ENCODE measurements around the gene MGARP.

The MGARP gene

DNA sequence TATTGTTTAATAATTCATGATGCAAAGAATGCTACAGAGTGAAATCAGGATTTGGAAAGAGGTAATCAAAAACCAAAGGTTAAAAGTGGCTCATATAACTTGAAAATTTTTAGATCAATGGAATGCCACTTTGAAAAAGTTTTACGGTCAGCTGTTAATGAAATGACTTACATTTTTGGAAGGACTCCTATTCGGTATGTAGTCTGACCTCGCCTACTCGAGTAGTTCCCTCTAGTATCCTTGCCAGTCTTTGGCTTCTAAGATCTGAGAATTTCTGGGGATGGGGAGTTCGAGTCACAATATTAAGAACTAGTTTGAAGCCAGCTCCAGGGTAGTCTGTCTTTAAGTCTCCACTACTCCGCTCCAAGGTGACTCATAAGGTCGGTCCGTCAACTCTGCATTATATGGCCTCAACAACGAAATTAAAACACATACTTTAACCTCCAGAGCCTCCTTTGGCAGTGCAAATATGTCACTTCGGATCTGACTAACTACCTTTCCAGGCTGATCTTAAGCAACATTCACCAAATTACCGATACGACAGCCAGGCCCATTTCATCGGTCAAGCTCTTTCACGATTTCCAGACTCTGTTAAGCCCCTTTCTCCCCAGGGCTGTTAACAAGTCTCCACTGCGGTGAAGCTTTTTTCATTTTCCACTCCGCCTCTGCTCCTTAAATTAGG is 20.5 kb upstream of the MGARP start:
- Histone ChIP-seq H3K4me1 (ENCODE audit: control insufficient read depth, insufficient read depth, low read length) (no peaks in the 10 kb centered on the region), H3K27ac (ENCODE audit: extremely low read depth, low read depth, low read length) (peak overlapping the region; percentile 69), H3K4me3 (ENCODE audit: low read depth, low read length) (peak overlapping the region; percentile 58), H3K36me3 (ENCODE audit: control insufficient read depth in 2 of 2, insufficient read depth in 1 of 2, low read length in 2 of 2) (peaks cover 0 to 15% of the 10 kb centered on the region in 2 experiments; a peak in 2 of 3 replicates), H3K9me3 (ENCODE audit: control insufficient read depth, insufficient read depth, low read depth, low read length) (no peaks in the 10 kb centered on the region)
- no peak for TF ChIP-seq ZNF335 (tag by site-specific recombination; conservative IDR thresholded peaks at IDR 0.05)
- no peak for TF ChIP-seq ZNF274 (IDR thresholded peaks at IDR 0.05; ENCODE audit: low read length)
- TF ChIP-seq ZNF274 (tag by site-specific recombination; IDR thresholded peaks at IDR 0.05; ENCODE audit: borderline replicate concordance): no peak
- TF ChIP-seq TCF7L2 (IDR thresholded peaks at IDR 0.05; ENCODE audit: borderline replicate concordance, low read depth, low read length): no peak
- 0 out of 2 replicates have a peak, but pooled peaks have one; percentile 34 for TF ChIP-seq PRDM1 (tag by site-specific recombination; IDR thresholded peaks at IDR 0.05)
- TF ChIP-seq, protein P1, sequence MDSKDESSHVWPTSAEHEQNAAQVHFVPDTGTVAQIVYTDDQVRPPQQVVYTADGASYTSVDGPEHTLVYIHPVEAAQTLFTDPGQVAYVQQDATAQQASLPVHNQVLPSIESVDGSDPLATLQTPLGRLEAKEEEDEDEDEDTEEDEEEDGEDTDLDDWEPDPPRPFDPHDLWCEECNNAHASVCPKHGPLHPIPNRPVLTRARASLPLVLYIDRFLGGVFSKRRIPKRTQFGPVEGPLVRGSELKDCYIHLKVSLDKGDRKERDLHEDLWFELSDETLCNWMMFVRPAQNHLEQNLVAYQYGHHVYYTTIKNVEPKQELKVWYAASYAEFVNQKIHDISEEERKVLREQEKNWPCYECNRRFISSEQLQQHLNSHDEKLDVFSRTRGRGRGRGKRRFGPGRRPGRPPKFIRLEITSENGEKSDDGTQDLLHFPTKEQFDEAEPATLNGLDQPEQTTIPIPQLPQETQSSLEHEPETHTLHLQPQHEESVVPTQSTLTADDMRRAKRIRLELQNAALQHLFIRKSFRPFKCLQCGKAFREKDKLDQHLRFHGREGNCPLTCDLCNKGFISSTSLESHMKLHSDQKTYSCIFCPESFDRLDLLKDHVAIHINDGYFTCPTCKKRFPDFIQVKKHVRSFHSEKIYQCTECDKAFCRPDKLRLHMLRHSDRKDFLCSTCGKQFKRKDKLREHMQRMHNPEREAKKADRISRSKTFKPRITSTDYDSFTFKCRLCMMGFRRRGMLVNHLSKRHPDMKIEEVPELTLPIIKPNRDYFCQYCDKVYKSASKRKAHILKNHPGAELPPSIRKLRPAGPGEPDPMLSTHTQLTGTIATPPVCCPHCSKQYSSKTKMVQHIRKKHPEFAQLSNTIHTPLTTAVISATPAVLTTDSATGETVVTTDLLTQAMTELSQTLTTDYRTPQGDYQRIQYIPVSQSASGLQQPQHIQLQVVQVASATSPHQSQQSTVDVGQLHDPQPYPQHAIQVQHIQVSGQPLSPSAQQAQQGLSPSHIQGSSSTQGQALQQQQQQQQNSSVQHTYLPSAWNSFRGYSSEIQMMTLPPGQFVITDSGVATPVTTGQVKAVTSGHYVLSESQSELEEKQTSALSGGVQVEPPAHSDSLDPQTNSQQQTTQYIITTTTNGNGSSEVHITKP (tag by site-specific recombination; IDR thresholded peaks at IDR 0.05): peak; percentile 0; the same call in 1 of the 2 replicates
- TF ChIP-seq ZNF600 (tag by site-specific recombination; IDR thresholded peaks at IDR 0.05): peak; percentile 47; the same call in 1 of the 2 replicates
- TF ChIP-seq, protein P2, sequence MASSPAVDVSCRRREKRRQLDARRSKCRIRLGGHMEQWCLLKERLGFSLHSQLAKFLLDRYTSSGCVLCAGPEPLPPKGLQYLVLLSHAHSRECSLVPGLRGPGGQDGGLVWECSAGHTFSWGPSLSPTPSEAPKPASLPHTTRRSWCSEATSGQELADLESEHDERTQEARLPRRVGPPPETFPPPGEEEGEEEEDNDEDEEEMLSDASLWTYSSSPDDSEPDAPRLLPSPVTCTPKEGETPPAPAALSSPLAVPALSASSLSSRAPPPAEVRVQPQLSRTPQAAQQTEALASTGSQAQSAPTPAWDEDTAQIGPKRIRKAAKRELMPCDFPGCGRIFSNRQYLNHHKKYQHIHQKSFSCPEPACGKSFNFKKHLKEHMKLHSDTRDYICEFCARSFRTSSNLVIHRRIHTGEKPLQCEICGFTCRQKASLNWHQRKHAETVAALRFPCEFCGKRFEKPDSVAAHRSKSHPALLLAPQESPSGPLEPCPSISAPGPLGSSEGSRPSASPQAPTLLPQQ (tag by site-specific recombination; IDR thresholded peaks at IDR 0.05): no peak
- 0 out of 2 replicates have a peak, but pooled peaks have one; percentile 33 for TF ChIP-seq MZF1 (tag by site-specific recombination; IDR thresholded peaks at IDR 0.05; ENCODE audit: borderline replicate concordance)
- TF ChIP-seq, protein P3, sequence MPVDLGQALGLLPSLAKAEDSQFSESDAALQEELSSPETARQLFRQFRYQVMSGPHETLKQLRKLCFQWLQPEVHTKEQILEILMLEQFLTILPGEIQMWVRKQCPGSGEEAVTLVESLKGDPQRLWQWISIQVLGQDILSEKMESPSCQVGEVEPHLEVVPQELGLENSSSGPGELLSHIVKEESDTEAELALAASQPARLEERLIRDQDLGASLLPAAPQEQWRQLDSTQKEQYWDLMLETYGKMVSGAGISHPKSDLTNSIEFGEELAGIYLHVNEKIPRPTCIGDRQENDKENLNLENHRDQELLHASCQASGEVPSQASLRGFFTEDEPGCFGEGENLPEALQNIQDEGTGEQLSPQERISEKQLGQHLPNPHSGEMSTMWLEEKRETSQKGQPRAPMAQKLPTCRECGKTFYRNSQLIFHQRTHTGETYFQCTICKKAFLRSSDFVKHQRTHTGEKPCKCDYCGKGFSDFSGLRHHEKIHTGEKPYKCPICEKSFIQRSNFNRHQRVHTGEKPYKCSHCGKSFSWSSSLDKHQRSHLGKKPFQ (tag by site-specific recombination; IDR thresholded peaks at IDR 0.05): no peak
- no peak for TF ChIP-seq ZNF239 (tag by site-specific recombination; IDR thresholded peaks at IDR 0.05)
- no peak for TF ChIP-seq EGR2 (tag by site-specific recombination; IDR thresholded peaks at IDR 0.05; ENCODE audit: low read depth)
- TF ChIP-seq ZNF350 (tag by site-specific recombination; IDR thresholded peaks at IDR 0.05): no peak
- TF ChIP-seq, protein P4, sequence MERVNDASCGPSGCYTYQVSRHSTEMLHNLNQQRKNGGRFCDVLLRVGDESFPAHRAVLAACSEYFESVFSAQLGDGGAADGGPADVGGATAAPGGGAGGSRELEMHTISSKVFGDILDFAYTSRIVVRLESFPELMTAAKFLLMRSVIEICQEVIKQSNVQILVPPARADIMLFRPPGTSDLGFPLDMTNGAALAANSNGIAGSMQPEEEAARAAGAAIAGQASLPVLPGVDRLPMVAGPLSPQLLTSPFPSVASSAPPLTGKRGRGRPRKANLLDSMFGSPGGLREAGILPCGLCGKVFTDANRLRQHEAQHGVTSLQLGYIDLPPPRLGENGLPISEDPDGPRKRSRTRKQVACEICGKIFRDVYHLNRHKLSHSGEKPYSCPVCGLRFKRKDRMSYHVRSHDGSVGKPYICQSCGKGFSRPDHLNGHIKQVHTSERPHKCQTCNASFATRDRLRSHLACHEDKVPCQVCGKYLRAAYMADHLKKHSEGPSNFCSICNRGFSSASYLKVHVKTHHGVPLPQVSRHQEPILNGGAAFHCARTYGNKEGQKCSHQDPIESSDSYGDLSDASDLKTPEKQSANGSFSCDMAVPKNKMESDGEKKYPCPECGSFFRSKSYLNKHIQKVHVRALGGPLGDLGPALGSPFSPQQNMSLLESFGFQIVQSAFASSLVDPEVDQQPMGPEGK (tag by site-specific recombination; IDR thresholded peaks at IDR 0.05): peak; percentile 8; the same call in 1 of the 2 replicates
- TF ChIP-seq ZNF391 (tag by site-specific recombination; IDR thresholded peaks at IDR 0.05; ENCODE audit: borderline replicate concordance, low read depth): no peak; the same call in 1 of the 2 replicates
- no peak for TF ChIP-seq ZNF837 (tag by site-specific recombination; IDR thresholded peaks at IDR 0.05)
- no peak for TF ChIP-seq ZNF701 (tag by site-specific recombination; IDR thresholded peaks at IDR 0.05)
- no peak for TF ChIP-seq IKZF3 (tag by site-specific recombination; IDR thresholded peaks at IDR 0.05)
- no peak for TF ChIP-seq ZNF341 (tag by site-specific recombination; IDR thresholded peaks at IDR 0.05; ENCODE audit: low read depth)
- TF ChIP-seq, protein P5, sequence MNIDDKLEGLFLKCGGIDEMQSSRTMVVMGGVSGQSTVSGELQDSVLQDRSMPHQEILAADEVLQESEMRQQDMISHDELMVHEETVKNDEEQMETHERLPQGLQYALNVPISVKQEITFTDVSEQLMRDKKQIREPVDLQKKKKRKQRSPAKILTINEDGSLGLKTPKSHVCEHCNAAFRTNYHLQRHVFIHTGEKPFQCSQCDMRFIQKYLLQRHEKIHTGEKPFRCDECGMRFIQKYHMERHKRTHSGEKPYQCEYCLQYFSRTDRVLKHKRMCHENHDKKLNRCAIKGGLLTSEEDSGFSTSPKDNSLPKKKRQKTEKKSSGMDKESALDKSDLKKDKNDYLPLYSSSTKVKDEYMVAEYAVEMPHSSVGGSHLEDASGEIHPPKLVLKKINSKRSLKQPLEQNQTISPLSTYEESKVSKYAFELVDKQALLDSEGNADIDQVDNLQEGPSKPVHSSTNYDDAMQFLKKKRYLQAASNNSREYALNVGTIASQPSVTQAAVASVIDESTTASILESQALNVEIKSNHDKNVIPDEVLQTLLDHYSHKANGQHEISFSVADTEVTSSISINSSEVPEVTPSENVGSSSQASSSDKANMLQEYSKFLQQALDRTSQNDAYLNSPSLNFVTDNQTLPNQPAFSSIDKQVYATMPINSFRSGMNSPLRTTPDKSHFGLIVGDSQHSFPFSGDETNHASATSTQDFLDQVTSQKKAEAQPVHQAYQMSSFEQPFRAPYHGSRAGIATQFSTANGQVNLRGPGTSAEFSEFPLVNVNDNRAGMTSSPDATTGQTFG (tag by site-specific recombination; IDR thresholded peaks at IDR 0.05; ENCODE audit: borderline replicate concordance): no peak
- TF ChIP-seq, protein P6, sequence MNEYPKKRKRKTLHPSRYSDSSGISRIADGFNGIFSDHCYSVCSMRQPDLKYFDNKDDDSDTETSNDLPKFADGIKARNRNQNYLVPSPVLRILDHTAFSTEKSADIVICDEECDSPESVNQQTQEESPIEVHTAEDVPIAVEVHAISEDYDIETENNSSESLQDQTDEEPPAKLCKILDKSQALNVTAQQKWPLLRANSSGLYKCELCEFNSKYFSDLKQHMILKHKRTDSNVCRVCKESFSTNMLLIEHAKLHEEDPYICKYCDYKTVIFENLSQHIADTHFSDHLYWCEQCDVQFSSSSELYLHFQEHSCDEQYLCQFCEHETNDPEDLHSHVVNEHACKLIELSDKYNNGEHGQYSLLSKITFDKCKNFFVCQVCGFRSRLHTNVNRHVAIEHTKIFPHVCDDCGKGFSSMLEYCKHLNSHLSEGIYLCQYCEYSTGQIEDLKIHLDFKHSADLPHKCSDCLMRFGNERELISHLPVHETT (tag by site-specific recombination; IDR thresholded peaks at IDR 0.05): 0 out of 2 replicates have a peak, but pooled peaks have one; percentile 15
- TF ChIP-seq ZNF146 (tag by site-specific recombination; IDR thresholded peaks at IDR 0.05): no peak
- POLR2A ChIA-PET: interaction anchor here (0.7 to 2.6 kb wide), 16 partner anchors 11 to 286 kb away, joined by 3 to 28 read pairs (median 3); partner anchors contain the start of genes ELF2, MGARP and NOCT
- CTCF ChIA-PET: interaction anchor here (0.7 to 1.7 kb wide), 5 partner anchors 21 to 270 kb away, joined by 3 to 5 read pairs (median 3); partner anchors contain the start of gene MGARP

Measured in HEK293 (cell line).